K562 (cell line): ENCODE measurements around the gene TM4SF5.

Source experiments
- CTCF ChIP-seq, 3 experiments: IDR thresholded peaks in 2 of 3; conservative IDR thresholded peaks in 1 of 3; 2 replicates each; pipeline ENCODE4 v1.5.1; 2011 to 2012; ENCODE audit warnings: low read length in 3 of 3, mild to moderate bottlenecking in 3 of 3, control low read depth in 2 of 3, improper control_type of control experiment in 1 of 3, inconsistent platforms in 1 of 3, low read depth in 1 of 3, mixed read lengths in 1 of 3, moderate library complexity in 1 of 3; ENCODE audit not compliant: insufficient read depth in 2 of 3
- GATA2 ChIP-seq: sonication (generic); formaldehyde crosslinking; IDR thresholded peaks from 2 replicates; pipeline ENCODE4 v1.4.0; 2020; ENCODE audit warnings: mild to moderate bottlenecking, missing genetic modification reagents
- YY1 ChIP-seq, 3 experiments: IDR thresholded peaks; 2 replicates each; pipeline ENCODE4 v1.6.1; 2011; ENCODE audit warnings: low read length in 2 of 3, mild to moderate bottlenecking in 2 of 3, moderate library complexity in 2 of 3, borderline replicate concordance in 1 of 3, control low read depth in 1 of 3, low read depth in 1 of 3; ENCODE audit not compliant: insufficient read depth in 3 of 3, insufficient replicate concordance in 2 of 3, control insufficient read depth in 1 of 3, insufficient read length in 1 of 3; ENCODE audit errors: extremely low read depth in 1 of 3

GRCh38 chr17:4735876-4736651, 35.6 kb upstream of the TM4SF5 start:
- no peak for TF ChIP-seq GATA2 (CRISPR knock-in tag)
- TF ChIP-seq CTCF (IDR thresholded peaks at IDR 0.05 in 2 of 3, conservative IDR thresholded peaks at IDR 0.05 in 1 of 3; ENCODE audit: insufficient read depth in 2 of 3, low read depth in 1 of 3, low read length in 3 of 3) = no peak
- TF ChIP-seq YY1 (IDR thresholded peaks at IDR 0.05; ENCODE audit: borderline replicate concordance in 1 of 3, control insufficient read depth in 1 of 3, extremely low read depth in 1 of 3, insufficient read depth in 3 of 3, insufficient read length in 1 of 3, insufficient replicate concordance in 2 of 3, low read depth in 1 of 3, low read length in 2 of 3) = peak in 1 of 3 experiments; percentile 14
